ENCODE measurements around the gene SPRY4. TPM values are rescaled to one million over a fixed set of nuclear protein-coding genes. Genes with fewer than 3 reads are reported as not detected.

SPRY4 gene
- total RNA-seq, 2 donors from 2014 or later: 1.1 to 1.4 TPM

DNA sequence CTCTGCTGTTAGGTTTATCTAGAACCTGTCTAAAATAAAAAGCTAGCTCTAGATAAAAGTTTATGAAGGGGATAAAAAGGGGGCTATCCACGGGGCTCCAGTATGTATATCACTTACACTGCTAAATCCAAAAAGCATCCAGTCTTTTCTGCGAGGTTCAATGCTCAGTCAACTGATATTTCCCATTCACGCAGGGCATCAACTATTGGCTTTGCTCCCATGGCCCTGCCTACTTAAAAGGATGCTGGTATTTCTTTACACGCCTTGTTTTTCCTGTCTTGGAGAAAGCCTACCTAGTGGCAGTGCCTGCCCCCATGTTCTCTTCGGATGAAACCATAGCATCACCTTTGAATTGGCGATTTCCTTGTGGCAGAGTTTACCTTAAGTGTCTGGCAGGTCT is 8.1 kb downstream of the SPRY4 start:
- Mint-ChIP-seq H3K36me3 (ENCODE audit: insufficient read depth in 2 of 2) (no peaks in the 10 kb centered on the region), H3K27ac (no peak overlapping the region), H3K9me3 (no peaks in the 10 kb centered on the region), H3K4me1 (ENCODE audit: low read depth) (peaks cover 36% of the 10 kb centered on the region), H3K27me3 (ENCODE audit: low read depth) (peaks cover 10% of the 10 kb centered on the region), H3K4me3 (no peak overlapping the region)
- ATAC-seq (replicated peaks in 1 of 2): no peak
- DNase-seq: no peak

DNA sequence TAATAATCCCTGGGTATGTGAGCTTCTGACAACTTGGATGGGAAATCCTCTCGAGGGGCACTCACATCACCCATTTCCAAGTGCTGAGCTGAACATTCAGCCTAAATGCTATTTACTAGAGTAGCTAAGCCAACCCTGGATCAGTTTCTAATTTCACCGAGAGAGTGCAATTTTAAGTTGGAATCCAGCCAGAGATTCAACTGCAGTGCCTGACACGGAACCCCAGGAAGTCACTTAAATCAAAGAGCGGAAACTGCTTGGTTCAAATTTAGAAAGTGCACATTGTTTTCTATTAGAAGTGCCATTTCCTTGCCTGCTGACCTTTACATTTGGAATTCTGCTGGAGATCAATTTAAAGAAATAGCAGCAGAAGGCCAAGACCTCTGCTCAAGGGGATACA is 8.8 kb downstream of the SPRY4 start:
- H3K4me1 Mint-ChIP-seq (ENCODE audit: low read depth): peaks cover 30% of the 10 kb centered on the region
- H3K9me3 Mint-ChIP-seq: no peaks in the 10 kb centered on the region
- ATAC-seq (replicated peaks in 1 of 2) (no peak), DNase-seq (no peak)
- no peaks in the 10 kb centered on the region for H3K36me3 Mint-ChIP-seq (ENCODE audit: insufficient read depth in 2 of 2)
- H3K27me3 Mint-ChIP-seq (ENCODE audit: low read depth): peaks cover 10% of the 10 kb centered on the region
- peak overlapping the region in 1 of 2 donors; percentile 19 for H3K4me3 Mint-ChIP-seq
- H3K27ac Mint-ChIP-seq: no peak overlapping the region

DNA sequence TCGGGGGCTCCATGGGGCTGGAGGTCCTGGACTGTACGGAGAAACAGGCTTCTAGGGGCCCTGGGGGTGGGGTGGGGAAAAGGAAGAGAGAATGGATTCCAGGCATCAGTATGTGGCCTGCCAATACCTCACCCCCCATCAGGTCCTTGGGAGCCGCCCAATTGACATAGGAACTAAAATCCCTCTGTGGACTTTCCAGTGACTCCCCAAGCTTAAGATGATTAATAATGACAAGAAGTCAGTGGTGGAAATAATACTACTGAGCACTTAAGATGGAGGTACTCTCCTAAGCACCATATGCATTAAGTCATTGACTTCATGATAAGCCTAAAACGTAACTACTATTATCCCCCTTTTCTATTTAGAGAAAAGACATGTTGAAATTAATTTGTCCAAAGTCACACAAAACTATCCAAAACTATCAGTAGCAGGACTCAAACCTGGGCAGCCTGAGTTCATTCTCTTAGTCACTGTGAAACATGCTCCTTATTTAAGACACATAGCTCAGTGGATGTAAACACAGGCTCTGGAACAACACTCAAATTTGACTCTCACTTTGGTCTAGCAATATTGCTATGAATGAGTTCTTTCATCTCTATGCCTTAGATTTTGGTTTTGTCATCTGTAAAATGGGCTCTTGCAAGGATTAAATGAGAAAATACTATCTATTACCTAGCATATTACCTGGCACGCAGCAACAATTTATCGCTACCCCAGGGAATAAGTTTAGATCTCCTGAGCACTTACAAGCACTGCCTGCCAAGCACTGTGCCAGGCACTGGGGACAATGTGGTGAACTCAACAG is 9.5 kb downstream of the SPRY4 start:
- Mint-ChIP-seq H3K36me3 (ENCODE audit: insufficient read depth in 2 of 2) (no peaks in the 10 kb centered on the region), H3K4me1 (ENCODE audit: low read depth) (peaks cover 23% of the 10 kb centered on the region), H3K4me3 (no peak overlapping the region), H3K9me3 (no peaks in the 10 kb centered on the region), H3K27me3 (ENCODE audit: low read depth) (peaks cover 2% of the 10 kb centered on the region), H3K27ac (no peak overlapping the region)
- DNase-seq (no peak), ATAC-seq (replicated peaks in 1 of 2) (no peak)

DNA sequence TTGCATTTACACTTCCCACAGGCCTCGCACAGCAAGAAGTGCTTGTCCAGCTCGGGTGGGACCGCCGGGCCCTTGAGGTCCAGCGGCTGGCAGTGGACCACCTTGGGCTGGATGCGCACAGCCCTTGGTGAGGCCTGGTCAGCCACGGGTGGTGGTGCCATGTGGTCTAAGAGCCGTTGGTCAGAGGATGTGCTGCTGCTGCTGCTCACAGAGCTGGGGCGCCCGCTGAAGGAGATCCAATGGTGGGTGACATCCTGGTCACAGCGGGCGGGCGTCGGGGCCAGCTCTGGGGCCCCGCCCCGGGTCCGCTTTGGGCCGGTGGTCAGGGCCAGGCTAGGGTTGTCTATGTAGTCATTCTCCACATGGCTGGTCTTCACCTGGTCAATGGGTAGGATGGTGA is 10.2 kb downstream of the SPRY4 start:
- Mint-ChIP-seq H3K9me3 (no peaks in the 10 kb centered on the region), H3K4me1 (ENCODE audit: low read depth) (peaks cover 20% of the 10 kb centered on the region), H3K27ac (no peak overlapping the region), H3K27me3 (ENCODE audit: low read depth) (no peaks in the 10 kb centered on the region), H3K36me3 (ENCODE audit: insufficient read depth in 2 of 2) (no peaks in the 10 kb centered on the region), H3K4me3 (no peak overlapping the region)
- ATAC-seq (replicated peaks in 1 of 2): no peak
- DNase-seq: no peak

DNA sequence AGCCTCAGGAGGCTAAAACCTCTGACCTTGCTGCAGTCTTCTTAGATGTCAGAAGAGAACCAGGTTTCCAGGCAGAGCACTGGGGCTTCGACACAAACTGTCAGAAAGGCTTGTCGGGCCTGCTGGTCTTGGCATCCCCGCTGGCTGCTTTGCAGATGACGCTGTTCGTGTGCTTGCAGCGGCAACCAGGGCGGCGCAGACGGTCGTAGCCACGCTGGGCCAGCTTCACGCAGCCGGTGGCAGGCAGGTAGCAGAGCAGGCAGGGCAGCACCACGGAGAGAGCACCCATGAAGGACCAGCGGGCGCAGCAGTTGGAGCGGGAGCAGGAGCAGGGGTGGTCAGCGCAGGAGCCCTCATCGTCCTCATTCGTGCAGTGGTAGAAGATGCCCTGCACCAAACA is 10.7 kb downstream of the SPRY4 start:
- H3K9me3 Mint-ChIP-seq: no peaks in the 10 kb centered on the region
- no peaks in the 10 kb centered on the region for H3K27me3 Mint-ChIP-seq (ENCODE audit: low read depth)
- H3K27ac Mint-ChIP-seq: no peak overlapping the region
- H3K4me1 Mint-ChIP-seq (ENCODE audit: low read depth): peaks cover 16% of the 10 kb centered on the region
- no peak for ATAC-seq (replicated peaks in 1 of 2)
- DNase-seq: no peak
- no peaks in the 10 kb centered on the region for H3K36me3 Mint-ChIP-seq (ENCODE audit: insufficient read depth in 2 of 2)
- no peak overlapping the region for H3K4me3 Mint-ChIP-seq

DNA sequence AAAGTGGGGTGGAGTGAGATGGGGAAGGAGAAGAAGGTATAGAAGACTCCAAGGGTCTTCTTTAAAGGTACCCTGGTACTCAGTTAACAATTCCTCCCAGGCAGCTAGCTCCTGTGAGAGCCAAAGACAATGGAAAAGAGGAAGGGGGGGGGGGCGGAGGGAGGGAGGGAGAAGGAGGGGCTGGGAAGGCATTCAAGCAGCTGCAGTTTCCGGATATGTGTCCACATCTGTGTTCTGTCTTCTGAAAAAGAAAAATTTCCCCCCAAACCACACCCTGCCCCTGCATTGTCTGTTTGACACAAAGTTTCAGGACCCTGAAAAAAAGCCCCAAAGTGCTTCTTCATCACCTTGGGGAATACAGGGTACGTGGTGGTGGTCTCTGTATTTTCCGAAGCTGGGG is 11.1 kb downstream of the SPRY4 start:
- ATAC-seq (replicated peaks in 1 of 2): no peak

DNA sequence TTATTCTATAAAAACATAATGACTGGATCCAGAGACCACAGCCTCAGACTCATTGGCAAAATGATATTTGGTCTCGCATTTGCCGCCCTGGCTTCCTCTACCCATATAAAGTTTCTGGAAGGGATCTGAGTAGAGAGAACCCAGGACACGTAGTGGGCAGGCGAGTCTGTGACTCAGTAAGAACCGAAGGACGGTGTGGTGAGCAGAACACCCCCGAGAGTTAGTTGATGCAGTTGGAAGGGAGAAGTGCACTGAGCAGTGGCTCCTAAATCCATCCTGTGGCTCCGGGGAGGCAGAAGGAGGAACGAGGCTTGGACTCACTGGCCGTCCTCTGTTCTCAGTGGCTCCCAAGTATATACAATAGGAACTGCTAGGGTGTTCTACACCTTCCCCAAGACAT is 11.5 kb downstream of the SPRY4 start:
- Mint-ChIP-seq H3K27ac (no peak overlapping the region), H3K9me3 (no peaks in the 10 kb centered on the region), H3K27me3 (ENCODE audit: low read depth) (no peaks in the 10 kb centered on the region), H3K4me3 (no peak overlapping the region), H3K36me3 (ENCODE audit: insufficient read depth in 2 of 2) (no peaks in the 10 kb centered on the region), H3K4me1 (ENCODE audit: low read depth) (peaks cover 15% of the 10 kb centered on the region)
- no peak for ATAC-seq (replicated peaks in 1 of 2)
- no peak for DNase-seq

More for the DNA sequence above, 11.1 kb downstream of the SPRY4 start:
- no peak for DNase-seq
- Mint-ChIP-seq H3K27ac (no peak overlapping the region), H3K36me3 (ENCODE audit: insufficient read depth in 2 of 2) (no peaks in the 10 kb centered on the region), H3K4me1 (ENCODE audit: low read depth) (peaks cover 15% of the 10 kb centered on the region), H3K9me3 (no peaks in the 10 kb centered on the region), H3K27me3 (ENCODE audit: low read depth) (no peaks in the 10 kb centered on the region), H3K4me3 (no peak overlapping the region)

DNA sequence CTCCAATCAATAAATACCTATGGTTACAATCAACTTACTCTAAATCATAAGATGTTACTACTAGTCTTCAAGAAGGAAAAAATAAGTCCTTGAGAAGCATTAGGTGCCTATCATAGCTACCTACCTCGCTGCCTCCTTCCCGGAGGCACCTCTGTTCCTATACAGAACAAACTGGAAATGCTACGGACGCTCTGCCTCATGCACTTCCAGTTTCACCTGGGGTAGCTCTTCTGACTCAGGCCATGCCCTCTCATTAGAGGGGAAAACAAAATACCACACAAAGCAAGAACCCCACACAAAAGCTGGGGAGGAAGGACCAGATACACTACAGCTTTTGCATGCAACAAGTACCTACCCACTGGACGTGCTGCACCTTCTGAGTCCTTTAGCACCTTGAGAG is 12.4 kb downstream of the SPRY4 start:
- ATAC-seq (replicated peaks in 1 of 2) (no peak), DNase-seq (no peak)
- Mint-ChIP-seq H3K9me3 (no peaks in the 10 kb centered on the region), H3K36me3 (ENCODE audit: insufficient read depth in 2 of 2) (no peaks in the 10 kb centered on the region), H3K27me3 (ENCODE audit: low read depth) (no peaks in the 10 kb centered on the region), H3K4me3 (no peak overlapping the region), H3K4me1 (ENCODE audit: low read depth) (peaks cover 15% of the 10 kb centered on the region), H3K27ac (no peak overlapping the region)

DNA sequence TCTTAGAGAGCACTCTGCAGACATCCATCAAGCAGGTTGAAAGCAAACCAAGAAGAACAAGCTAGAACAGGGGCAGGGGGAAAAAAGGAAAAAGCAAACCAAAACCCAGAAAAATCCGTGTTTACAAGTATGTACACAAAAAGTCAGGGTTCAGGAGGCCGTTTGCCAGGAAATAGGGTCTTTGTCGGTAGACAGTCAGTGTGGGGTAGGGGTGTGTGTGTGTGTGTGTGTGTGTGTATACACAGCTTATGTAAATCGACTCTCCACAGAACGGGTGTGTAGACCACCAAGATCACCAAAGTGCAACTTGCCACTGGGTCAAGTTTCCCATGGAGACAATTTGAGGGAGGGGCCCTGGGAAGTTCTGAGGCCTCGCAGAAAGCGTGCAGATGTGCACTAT is 13.1 kb downstream of the SPRY4 start:
- H3K27me3 Mint-ChIP-seq (ENCODE audit: low read depth): no peaks in the 10 kb centered on the region
- DNase-seq: no peak
- no peak for ATAC-seq (replicated peaks in 1 of 2)
- H3K9me3 Mint-ChIP-seq: no peaks in the 10 kb centered on the region
- H3K4me3 Mint-ChIP-seq: no peak overlapping the region
- H3K27ac Mint-ChIP-seq: no peak overlapping the region
- H3K4me1 Mint-ChIP-seq (ENCODE audit: low read depth): peaks cover 11% of the 10 kb centered on the region
- no peaks in the 10 kb centered on the region for H3K36me3 Mint-ChIP-seq (ENCODE audit: insufficient read depth in 2 of 2)

DNA sequence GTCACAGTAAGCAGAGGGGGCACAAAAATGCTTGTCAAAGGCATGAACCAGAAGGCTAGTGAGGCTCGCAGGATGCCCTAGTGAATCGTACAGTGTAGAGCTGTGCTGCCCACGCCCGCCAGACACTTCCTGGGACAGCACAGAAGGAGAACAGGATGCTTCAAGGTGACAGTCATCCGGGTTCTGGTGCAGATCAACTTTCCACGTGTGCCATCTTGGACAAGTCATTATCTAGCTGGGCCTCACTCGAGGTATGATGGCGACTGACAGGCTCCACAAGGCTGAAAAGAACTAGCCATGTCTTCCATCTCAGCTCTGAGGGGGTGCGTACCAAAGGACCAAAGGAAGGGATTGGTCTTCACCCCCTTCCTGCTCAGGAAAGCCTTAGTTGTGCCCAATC is 14.0 kb downstream of the SPRY4 start:
- Mint-ChIP-seq H3K4me3 (no peak overlapping the region), H3K36me3 (ENCODE audit: insufficient read depth in 2 of 2) (no peaks in the 10 kb centered on the region), H3K4me1 (ENCODE audit: low read depth) (peaks cover 3% of the 10 kb centered on the region), H3K9me3 (no peaks in the 10 kb centered on the region), H3K27ac (no peak overlapping the region), H3K27me3 (ENCODE audit: low read depth) (no peaks in the 10 kb centered on the region)
- DNase-seq (no peak), ATAC-seq (replicated peaks in 1 of 2) (no peak)

DNA sequence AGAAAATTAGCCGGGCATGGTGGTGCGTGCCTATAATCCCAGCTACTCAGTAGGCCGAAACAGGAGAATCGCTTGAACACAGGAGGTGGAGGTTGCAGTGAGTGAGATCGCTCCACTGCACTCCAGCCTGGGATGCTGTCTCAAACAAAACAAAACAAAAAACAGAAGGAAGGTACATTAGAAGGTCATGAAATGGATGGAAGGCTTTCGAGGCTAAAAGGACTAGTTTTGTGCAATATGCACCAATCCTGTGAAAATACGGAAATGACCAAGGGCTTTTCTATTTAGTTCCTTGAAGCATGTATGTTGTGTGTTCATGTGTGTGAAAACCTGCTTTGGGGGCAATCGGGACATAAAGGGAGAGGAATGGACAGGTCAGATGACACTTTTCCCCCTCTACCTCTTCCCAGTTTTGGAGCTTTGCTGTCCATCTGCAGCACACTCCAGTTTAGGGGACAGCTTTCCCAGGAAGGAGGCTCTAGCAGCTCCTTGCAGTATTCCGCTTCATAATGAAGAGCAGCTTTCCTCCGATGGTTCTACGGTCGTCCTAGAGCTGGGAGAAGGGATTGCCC is 15.0 kb downstream of the SPRY4 start:
- Mint-ChIP-seq H3K27me3 (ENCODE audit: low read depth) (no peaks in the 10 kb centered on the region), H3K36me3 (ENCODE audit: insufficient read depth in 2 of 2) (no peaks in the 10 kb centered on the region), H3K27ac (no peak overlapping the region), H3K4me3 (no peak overlapping the region), H3K9me3 (no peaks in the 10 kb centered on the region), H3K4me1 (ENCODE audit: low read depth) (no peaks in the 10 kb centered on the region)
- DNase-seq: no peak
- ATAC-seq (replicated peaks in 1 of 2): no peak

DNA sequence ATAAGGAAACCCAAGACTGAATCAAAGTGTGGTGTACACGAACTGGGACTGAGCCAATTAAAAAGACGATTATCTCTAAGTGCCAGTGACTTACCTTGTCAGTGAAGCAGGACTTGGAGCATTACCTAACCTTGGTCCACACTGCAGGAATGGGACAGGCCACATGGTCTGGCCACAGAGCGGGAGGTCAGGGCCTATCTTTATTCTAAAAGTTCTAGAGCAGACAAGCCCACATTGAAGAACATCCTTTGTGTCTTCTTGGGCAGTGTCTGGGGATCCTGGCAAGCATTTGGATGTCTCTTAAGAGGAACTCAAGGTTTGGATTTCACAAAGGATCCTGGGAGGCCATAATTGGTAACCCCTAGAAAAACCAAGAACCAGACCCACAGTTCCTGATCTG is 16.5 kb downstream of the SPRY4 start:
- DNase-seq (no peak), ATAC-seq (replicated peaks in 1 of 2) (no peak)
- Mint-ChIP-seq H3K36me3 (ENCODE audit: insufficient read depth in 2 of 2) (no peaks in the 10 kb centered on the region), H3K4me3 (no peak overlapping the region), H3K27ac (no peak overlapping the region), H3K9me3 (no peaks in the 10 kb centered on the region), H3K27me3 (ENCODE audit: low read depth) (no peaks in the 10 kb centered on the region), H3K4me1 (ENCODE audit: low read depth) (no peaks in the 10 kb centered on the region)

DNA sequence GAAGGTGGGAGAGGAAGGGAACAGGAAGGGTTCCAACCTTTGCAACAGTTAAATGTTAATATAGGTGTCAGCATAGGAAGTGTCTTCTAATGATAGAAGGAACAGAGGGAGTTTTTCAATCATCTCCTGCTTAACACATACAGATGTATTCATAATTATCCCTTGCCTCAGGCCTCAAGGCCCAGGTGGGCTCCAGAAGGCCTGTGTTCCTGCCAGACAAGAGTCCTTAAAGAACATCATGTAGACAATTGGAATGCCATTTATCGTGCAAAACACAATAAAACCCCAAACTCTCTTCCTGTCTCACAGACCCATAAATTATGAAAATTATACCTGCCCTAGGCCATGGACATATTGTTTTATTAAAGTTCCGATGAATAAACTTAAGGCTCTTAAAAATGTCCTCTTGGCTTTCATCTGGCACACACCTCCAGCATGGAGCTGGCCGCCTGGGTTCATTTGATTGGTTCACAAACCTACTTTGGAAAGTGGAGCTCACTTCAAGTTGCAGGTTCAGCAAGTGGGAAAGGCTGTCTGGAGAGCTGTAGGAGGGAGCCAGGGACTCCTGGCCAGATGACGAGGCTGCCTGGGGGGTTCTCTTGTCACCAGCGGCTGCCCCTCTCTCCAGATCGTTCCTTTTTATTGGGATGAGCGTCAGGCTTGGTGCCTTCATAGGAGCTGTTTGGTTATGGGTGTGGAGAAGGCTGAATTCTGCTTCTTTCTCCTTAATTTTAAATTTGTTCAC is 17.5 kb downstream of the SPRY4 start:
- Mint-ChIP-seq H3K4me3 (no peak overlapping the region), H3K27me3 (ENCODE audit: low read depth) (no peaks in the 10 kb centered on the region), H3K4me1 (ENCODE audit: low read depth) (no peaks in the 10 kb centered on the region), H3K27ac (no peak overlapping the region), H3K36me3 (ENCODE audit: insufficient read depth in 2 of 2) (no peaks in the 10 kb centered on the region), H3K9me3 (no peaks in the 10 kb centered on the region)
- no peak for ATAC-seq (replicated peaks in 1 of 2)
- no peak for DNase-seq
